Stimulated activated naive B cell treated with anti-CD40 and anti-IgM and Interleukin-4, amounts not matched to agents 10 μg/mL and 1 μg/mL and 100 μg/mL, for 72 hours (primary cell): ENCODE measurements around the gene KIF2C.

Source experiments
- ATAC-seq, 2 donors: fragments of 150-1000 bp; cut with Tn5 transposase; replicated peaks; 2 replicates each; pipeline ENCODE4 v1.10.0; 2021; ENCODE audit warnings: moderate library complexity in 1 of 2
- DNase-seq: peaks from one replicate; pipeline ENCODE4 v3.0.0; 2021
- H3K27ac Mint-ChIP-seq: one replicate; pipeline ENCODE4 v1.8.0; 2022; ENCODE audit warnings: mild to moderate bottlenecking, mixed read lengths
- H3K27me3 Mint-ChIP-seq, 2 donors: one replicate each; pipeline ENCODE4 v1.8.0; 2022; ENCODE audit warnings: mixed read lengths in 2 of 2
- H3K36me3 Mint-ChIP-seq, 2 donors: one replicate each; pipeline ENCODE4 v1.8.0; 2022; ENCODE audit warnings: mixed read lengths in 2 of 2, mild to moderate bottlenecking in 1 of 2
- H3K4me1 Mint-ChIP-seq, 2 donors: one replicate each; pipeline ENCODE4 v1.8.0; 2022; ENCODE audit warnings: mixed read lengths in 2 of 2, mild to moderate bottlenecking in 1 of 2
- H3K4me3 Mint-ChIP-seq, 2 donors: one replicate each; pipeline ENCODE4 v1.8.0; 2022; ENCODE audit warnings: mild to moderate bottlenecking in 2 of 2, mixed read lengths in 2 of 2, moderate library complexity in 1 of 2
- H3K9me3 Mint-ChIP-seq, 2 donors: one replicate each; pipeline ENCODE4 v1.8.0; 2022; ENCODE audit warnings: mixed read lengths in 2 of 2, mild to moderate bottlenecking in 1 of 2

KIF2C gene

GRCh38 chr1:44775930-44776729, 36.5 kb downstream of the KIF2C start:
- peak overlapping the region; percentile 88 to 92 for H3K4me3 Mint-ChIP-seq
- peaks cover 29 to 39% of the 10 kb centered on the region in 2 donors for H3K4me1 Mint-ChIP-seq
- H3K27me3 Mint-ChIP-seq = no peaks in the 10 kb centered on the region
- H3K36me3 Mint-ChIP-seq = peaks cover 51 to 62% of the 10 kb centered on the region in 2 donors
- DNase-seq (peak; percentile 34), ATAC-seq (peak; percentile 32 to 49)
- H3K9me3 Mint-ChIP-seq = no peaks in the 10 kb centered on the region
- peak overlapping the region; percentile 96 for H3K27ac Mint-ChIP-seq

- H3K36me3 Mint-ChIP-seq = peaks cover 57 to 68% of the 10 kb centered on the region in 2 donors
- no peak for DNase-seq
- H3K9me3 Mint-ChIP-seq = no peaks in the 10 kb centered on the region
- H3K27me3 Mint-ChIP-seq = no peaks in the 10 kb centered on the region
- ATAC-seq = no peak
- peaks cover 32 to 44% of the 10 kb centered on the region in 2 donors for H3K4me1 Mint-ChIP-seq
- H3K27ac Mint-ChIP-seq = peak overlapping the region; percentile 96
- H3K4me3 Mint-ChIP-seq = peak overlapping the region; percentile 88 to 92
These were observed 37.1 kb downstream of the KIF2C start for GRCh38 chr1:44776730-44777068.

- Mint-ChIP-seq H3K27ac (peak overlapping the region; percentile 96), H3K9me3 (no peaks in the 10 kb centered on the region), H3K36me3 (peaks cover 63 to 74% of the 10 kb centered on the region in 2 donors), H3K4me1 (peaks cover 32 to 52% of the 10 kb centered on the region in 2 donors), H3K4me3 (peak overlapping the region; percentile 88 to 92), H3K27me3 (no peaks in the 10 kb centered on the region)
- DNase-seq (no peak), ATAC-seq (no peak)
These were observed 37.9 kb downstream of the KIF2C start for GRCh38 chr1:44777547-44777946.

- Mint-ChIP-seq H3K27me3 (no peaks in the 10 kb centered on the region), H3K4me3 (peak overlapping the region; percentile 88 to 92), H3K27ac (peak overlapping the region; percentile 96), H3K36me3 (peaks cover 63 to 75% of the 10 kb centered on the region in 2 donors), H3K4me1 (peaks cover 33 to 58% of the 10 kb centered on the region in 2 donors), H3K9me3 (no peaks in the 10 kb centered on the region)
- no peak for ATAC-seq
- no peak for DNase-seq
These were observed 38.5 kb downstream of the KIF2C start for GRCh38 chr1:44777969-44778635.

GRCh38 chr1:44778705-44779576, 39.3 kb downstream of the KIF2C start:
- Mint-ChIP-seq H3K4me3 (peak overlapping the region; percentile 46 to 78), H3K27ac (peak overlapping the region; percentile 91)

GRCh38 chr1:44780583-44781121, 41.0 kb downstream of the KIF2C start:
- ATAC-seq (no peak), DNase-seq (no peak)
- peaks cover 62 to 70% of the 10 kb centered on the region in 2 donors for H3K36me3 Mint-ChIP-seq
- peaks cover 40 to 74% of the 10 kb centered on the region in 2 donors for H3K4me1 Mint-ChIP-seq
- H3K27me3 Mint-ChIP-seq = no peaks in the 10 kb centered on the region
- no peaks in the 10 kb centered on the region for H3K9me3 Mint-ChIP-seq
- H3K27ac Mint-ChIP-seq = peak overlapping the region; percentile 28
- H3K4me3 Mint-ChIP-seq = no peak overlapping the region

More at GRCh38 chr1:44778705-44779576, 39.3 kb downstream of the KIF2C start:
- Mint-ChIP-seq H3K27me3 (no peaks in the 10 kb centered on the region), H3K9me3 (no peaks in the 10 kb centered on the region), H3K4me1 (peaks cover 37 to 66% of the 10 kb centered on the region in 2 donors), H3K36me3 (peaks cover 65 to 76% of the 10 kb centered on the region in 2 donors)
- ATAC-seq (no peak), DNase-seq (no peak)

- H3K4me1 Mint-ChIP-seq = peaks cover 29 to 61% of the 10 kb centered on the region in 2 donors
- no peak for ATAC-seq
These were observed 44.1 kb downstream of the KIF2C start for GRCh38 chr1:44783697-44784093.

GRCh38 chr1:44784094-44785028, 44.7 kb downstream of the KIF2C start:
- Mint-ChIP-seq H3K4me1 (peaks cover 28 to 54% of the 10 kb centered on the region in 2 donors), H3K36me3 (peaks cover 27 to 33% of the 10 kb centered on the region in 2 donors), H3K9me3 (no peaks in the 10 kb centered on the region), H3K4me3 (peak overlapping the region; percentile 67 to 80), H3K27ac (peak overlapping the region; percentile 85), H3K27me3 (no peaks in the 10 kb centered on the region)
- DNase-seq (no peak), ATAC-seq (peak; percentile 19 to 35)

More at GRCh38 chr1:44783697-44784093, 44.1 kb downstream of the KIF2C start:
- Mint-ChIP-seq H3K27me3 (no peaks in the 10 kb centered on the region), H3K27ac (peak overlapping the region; percentile 59), H3K9me3 (no peaks in the 10 kb centered on the region), H3K4me3 (peak overlapping the region; percentile 67 to 80), H3K36me3 (peaks cover 34 to 40% of the 10 kb centered on the region in 2 donors)
- no peak for DNase-seq

GRCh38 chr1:44785029-44785380, 45.4 kb downstream of the KIF2C start:
- Mint-ChIP-seq H3K4me1 (peaks cover 28 to 53% of the 10 kb centered on the region in 2 donors), H3K27ac (peak overlapping the region; percentile 85), H3K27me3 (no peaks in the 10 kb centered on the region), H3K4me3 (peak overlapping the region; percentile 64 to 80), H3K9me3 (no peaks in the 10 kb centered on the region), H3K36me3 (peaks cover 22 to 27% of the 10 kb centered on the region in 2 donors)
- DNase-seq (no peak), ATAC-seq (no peak)

- DNase-seq (no peak), ATAC-seq (peak; percentile 2 to 10)
- Mint-ChIP-seq H3K27ac (peak overlapping the region; percentile 89), H3K4me1 (peaks cover 24 to 53% of the 10 kb centered on the region in 2 donors), H3K4me3 (peak overlapping the region; percentile 69 to 80), H3K9me3 (no peaks in the 10 kb centered on the region), H3K36me3 (peaks cover 17 to 21% of the 10 kb centered on the region in 2 donors), H3K27me3 (no peaks in the 10 kb centered on the region)
These were observed 46.0 kb downstream of the KIF2C start for GRCh38 chr1:44785501-44786137.

- no peaks in the 10 kb centered on the region for H3K27me3 Mint-ChIP-seq
- peak overlapping the region; percentile 69 to 80 for H3K4me3 Mint-ChIP-seq
- peak; percentile 78 to 82 for ATAC-seq
- H3K4me1 Mint-ChIP-seq = peaks cover 22 to 52% of the 10 kb centered on the region in 2 donors
- peak overlapping the region; percentile 89 for H3K27ac Mint-ChIP-seq
- no peaks in the 10 kb centered on the region for H3K9me3 Mint-ChIP-seq
- DNase-seq = peak; percentile 68
- H3K36me3 Mint-ChIP-seq = peaks cover 13 to 14% of the 10 kb centered on the region in 2 donors
These were observed 46.7 kb downstream of the KIF2C start for GRCh38 chr1:44786138-44786840.

- ATAC-seq (no peak), DNase-seq (no peak)
- Mint-ChIP-seq H3K9me3 (no peaks in the 10 kb centered on the region), H3K36me3 (peaks cover 6 to 8% of the 10 kb centered on the region in 2 donors), H3K4me1 (peaks cover 20 to 46% of the 10 kb centered on the region in 2 donors), H3K4me3 (peak overlapping the region; percentile 69 to 80), H3K27me3 (no peaks in the 10 kb centered on the region), H3K27ac (peak overlapping the region; percentile 89)
These were observed 47.3 kb downstream of the KIF2C start for GRCh38 chr1:44786841-44787426.
